HG03196 (cell line): ENCODE results near the gene LUZP2.

Experiments
- ATAC-seq: cut with Tn5 transposase; IDR thresholded peaks from one replicate; pipeline ENCODE4 v1.9.1; 2021; ENCODE audit not compliant: unreplicated experiment

The LUZP2 gene

DNA sequence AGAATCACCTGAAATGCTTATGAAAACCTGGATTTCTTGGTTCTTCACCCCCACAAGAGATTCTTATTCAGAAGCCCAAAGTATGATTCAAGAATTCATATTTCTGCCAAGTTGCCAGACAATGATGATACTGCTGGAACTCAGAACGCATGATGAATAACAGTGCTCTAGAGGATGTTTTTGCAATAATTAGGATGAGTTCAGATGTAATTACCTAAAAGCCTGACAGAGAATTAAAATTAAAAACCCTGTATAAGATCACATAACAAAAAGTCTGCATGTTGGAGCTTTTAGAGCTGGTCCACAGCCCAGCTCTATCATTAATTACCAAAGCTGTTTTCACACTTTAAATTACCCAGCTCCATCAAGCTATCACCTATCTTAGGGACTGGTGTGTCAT, 211.8 kb downstream of the LUZP2 start:
- no peak for ATAC-seq

DNA sequence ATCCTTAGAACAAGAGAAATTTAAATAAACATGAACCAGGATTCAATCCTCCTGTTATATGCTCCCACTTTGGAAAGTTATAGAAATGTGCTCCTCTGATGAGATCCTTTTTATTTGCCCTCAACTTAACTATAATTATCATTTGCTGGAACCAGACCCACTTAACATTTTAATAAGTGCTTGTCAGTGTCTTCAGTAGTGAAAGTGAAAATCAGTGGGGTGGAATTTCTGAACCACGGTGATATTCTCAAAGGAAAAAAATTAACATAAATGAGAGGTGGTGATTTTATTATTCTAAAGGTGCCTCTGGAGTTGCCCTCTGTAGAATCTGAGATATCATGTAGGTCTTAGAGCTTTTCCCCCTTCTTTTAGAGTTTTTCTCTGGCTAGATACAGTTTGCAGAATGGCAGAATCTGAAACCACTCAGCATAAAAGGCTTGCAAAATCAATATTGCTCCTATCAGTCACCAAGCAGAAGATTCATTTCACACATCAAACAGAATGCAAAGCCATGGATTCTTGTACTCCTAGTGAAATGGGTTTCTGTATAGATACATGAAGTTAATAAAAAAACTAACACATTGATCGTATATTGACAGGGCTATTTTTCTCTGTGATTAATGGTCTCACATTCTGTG, 213.2 kb downstream of the LUZP2 start:
- ATAC-seq: no peak

DNA sequence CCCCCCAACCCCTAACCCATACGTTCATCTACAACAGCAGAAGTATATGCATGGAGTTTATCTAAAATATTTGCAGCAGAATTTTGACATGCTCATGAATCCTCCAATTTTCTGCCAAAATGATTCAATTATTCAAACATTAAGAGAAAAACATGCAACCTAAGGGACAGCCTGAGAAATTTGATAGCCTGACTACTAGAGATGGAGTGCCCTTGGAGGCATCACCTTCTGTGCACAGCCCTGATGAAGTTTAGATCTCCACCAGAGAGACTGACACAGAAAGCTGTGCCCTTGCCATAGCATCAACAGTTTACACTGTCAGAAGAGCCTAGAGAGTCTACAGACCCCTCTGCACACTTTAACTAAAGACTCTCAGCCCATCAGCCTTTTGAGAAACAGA, 217.7 kb downstream of the LUZP2 start:
- ATAC-seq: no peak

DNA sequence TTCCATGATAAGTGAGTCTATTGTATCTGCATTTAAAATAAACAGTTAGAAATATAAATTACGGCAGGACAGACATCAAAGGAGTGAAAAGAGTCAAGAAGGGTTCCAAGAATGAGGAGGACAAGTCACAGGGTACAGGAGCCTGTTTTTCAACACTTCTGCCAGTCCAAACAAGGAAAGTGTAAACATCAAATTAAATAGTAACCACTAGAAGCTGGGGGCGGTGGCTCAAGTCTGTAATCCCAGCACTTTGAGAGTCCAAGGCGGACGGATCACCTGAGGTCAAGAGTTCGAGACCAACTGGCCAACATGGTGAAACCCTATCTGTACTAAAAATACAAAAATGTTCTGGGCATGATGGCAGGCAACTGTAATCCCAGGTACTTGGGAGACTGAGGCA, 219.6 kb downstream of the LUZP2 start:
- no peak for ATAC-seq

DNA sequence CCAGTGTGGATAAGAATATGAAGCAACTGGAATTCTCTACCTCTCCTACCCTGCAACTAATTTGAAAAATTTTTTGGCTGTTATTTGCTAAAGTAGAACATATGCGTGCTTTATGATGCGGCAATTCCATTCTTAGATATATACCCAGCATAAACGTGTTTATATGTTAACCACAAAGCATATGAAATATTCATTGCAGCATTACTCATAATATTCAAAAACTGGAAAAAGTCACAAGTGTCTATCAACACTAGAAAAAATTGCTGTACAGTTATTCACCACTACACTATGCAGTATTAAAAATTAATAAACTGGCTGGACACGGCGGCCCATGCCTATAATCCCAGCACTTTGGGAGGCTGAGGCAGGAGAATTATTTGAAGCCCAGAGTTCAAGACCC, 226.4 kb downstream of the LUZP2 start:
- ATAC-seq: no peak

DNA sequence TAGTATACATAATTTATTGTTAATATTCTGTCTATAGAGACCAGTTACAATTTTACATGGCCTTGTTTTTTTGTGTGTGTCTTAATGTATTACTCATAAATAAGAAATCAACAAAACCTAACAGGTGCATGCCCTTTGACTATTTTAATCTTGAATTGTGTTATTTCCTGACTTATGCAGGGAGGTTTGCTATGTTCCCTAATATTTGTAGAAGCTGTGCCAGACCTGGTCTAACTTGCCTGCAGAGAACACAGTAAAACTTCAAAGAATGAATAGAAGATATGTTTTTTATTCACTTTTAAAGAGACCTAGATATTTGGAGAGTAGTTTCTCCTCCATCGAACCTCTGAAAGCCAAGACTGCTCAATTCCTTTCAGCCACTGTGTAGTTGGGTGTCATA, 234.7 kb downstream of the LUZP2 start:
- ATAC-seq: no peak

- ATAC-seq: no peak
These were observed 237.9 kb downstream of the LUZP2 start for GRCh38 chr11:24734742-24735237.

DNA sequence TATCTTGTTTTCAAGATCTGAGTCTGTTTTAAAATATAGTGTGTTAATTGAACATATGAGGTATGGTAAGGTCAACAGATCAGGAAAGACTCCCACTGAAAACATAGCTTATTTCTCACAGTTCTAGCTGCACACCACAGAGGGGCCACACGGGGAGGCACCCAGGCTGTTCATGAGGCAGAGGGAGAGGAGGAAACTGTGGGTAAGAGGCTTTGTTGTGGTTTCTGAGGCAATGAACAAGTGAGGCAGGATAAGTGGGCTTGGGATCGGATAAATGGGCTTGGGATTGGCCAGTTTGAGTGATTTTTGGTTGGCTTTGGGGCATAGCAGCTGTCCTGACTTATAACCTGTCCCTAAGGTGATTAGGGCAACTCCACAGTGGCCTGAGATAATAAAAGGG, 242.1 kb downstream of the LUZP2 start:
- no peak for ATAC-seq

- no peak for ATAC-seq
These were observed 242.8 kb downstream of the LUZP2 start for GRCh38 chr11:24739637-24740036.

GRCh38 chr11:24747275-24748251, 250.7 kb downstream of the LUZP2 start:
- no peak for ATAC-seq

DNA sequence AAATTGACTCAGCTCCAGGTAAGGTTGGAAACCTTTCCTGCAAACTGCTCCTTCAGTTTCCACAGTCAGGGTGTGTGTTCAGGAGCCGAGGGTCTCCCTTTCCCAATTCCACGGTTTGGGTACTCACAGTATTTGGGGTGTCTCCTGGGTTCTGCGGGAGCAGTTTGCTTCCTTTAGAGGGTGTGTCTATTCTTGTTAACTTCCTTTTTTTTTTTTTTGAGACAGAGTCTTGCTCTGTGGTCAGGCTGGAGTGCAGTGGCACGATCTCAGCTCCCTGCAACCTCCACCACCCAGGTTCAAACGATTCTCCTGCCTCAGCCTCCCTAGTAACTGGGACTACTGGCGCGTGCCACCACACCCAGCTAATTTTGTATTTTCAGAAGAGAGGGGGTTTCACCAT, 251.4 kb downstream of the LUZP2 start:
- ATAC-seq: no peak

GRCh38 chr11:24754406-24754805, 257.6 kb downstream of the LUZP2 start:
- ATAC-seq: no peak

DNA sequence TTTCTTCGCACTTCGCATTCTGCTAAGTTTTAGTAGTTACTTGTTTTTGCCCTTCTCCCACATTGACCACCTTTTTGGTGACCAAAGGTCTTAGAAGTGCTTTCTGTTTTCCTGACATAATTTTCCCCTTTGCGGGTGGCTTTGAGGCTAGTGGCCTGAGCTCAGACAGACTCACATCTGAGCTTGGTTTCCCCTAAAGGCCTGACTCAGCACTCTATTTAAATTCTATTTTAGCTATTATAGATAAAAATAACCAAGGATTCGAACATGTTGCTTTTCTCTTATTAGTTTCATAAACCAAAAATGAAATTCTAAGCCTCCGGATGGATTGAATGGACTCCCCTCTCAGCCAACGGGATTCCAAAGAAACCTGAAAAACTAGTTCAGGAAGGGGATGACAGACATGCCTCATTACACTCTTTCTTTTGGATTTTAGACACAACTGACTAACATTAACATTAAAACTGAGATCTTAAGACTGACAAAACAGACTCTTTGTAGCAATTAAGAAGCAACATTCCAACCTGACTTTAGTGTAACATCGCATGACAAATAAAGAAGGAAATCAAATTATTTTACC, 258.5 kb downstream of the LUZP2 start:
- no peak for ATAC-seq

DNA sequence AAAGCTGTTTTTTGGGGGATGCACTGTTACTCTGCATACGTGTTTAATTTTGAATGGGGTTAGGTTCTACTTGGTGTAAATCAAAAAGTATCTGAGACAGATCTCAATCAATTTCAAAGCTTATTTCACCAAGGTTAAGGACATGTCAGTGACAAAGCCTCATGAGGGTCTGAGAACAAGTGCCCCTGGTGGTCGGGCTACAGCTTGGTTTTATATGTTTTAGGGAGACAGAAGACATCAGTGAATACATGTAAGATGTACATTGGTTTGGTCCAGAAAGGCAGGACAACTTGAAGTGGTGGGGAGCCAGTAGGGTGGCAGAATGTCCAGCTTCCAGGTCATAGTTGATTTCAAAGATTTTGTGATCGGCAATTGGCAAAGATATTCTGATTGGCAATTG, 262.9 kb downstream of the LUZP2 start:
- no peak for ATAC-seq

DNA sequence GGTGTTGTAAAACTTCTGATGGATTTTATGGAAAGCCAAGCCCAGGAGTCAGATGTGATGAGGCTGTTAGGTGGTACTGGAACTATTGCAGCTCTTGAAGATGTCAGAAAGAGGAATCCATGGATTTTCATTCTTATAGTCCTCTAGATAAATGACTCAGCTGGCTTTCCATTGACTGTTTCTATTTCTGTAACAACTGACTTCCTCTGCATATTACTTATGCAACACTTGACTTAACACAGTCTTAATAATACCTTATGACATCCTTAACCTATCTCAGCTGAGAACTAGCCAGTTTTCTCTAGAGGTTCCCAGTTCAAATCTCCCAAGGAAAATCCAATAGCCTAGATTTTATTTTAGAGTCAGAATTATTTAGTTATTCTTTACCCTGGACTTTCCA, 263.8 kb downstream of the LUZP2 start:
- ATAC-seq: no peak

DNA sequence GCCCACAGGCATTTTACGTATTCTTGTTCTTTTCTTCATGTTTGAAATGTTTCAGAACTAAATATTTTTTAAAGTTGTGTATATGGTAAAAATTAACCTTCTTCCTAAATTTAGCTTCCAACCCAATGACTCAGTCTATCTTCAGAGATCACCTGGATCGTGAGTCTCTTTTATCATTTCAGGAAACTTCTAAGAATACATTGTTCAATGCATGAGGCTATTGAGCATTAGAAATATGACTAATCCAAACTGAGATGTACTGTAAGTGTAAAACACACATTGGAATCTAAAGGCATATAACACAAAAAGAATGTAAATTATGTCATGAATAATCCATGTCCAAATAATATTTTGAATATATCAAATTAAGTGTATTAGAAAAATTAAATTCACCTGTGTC, 265.2 kb downstream of the LUZP2 start:
- no peak for ATAC-seq

DNA sequence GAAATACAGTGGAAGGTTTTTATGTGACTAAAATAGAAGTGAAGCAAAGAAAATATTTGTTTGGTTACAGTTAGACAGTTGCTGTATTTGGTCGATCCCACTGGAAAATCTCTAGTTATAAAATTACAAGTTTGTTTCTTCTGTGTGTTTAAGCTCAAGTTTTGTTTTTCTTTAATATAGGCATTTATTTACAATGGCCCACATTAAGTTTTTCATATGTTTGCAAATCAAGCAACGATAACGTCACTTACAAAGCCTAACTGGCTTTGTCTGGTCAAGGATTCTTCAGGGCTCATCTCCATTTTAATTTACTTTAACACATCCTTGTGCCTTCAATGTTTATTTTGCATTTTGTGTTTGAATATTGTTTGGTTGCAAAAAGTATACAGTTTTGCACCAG, 270.6 kb downstream of the LUZP2 start:
- no peak for ATAC-seq

DNA sequence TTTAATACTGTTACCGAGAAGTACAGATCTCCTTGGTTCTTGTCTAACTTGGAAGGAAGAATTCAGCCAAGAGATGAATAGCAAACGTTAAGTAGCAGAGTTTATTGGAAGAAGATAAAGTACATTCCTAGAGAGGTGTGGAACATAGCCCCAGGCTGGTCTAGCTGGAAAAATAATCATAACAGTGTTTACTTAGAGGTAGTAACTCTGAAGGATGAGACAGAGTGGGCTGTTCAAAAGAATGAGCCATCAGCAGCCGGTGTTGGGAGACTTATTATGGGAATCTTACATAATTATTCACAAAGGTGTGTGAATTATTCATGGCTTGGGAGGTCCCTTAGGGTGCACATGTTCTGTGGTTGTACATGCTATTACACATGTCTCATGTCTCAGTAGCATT, 276.5 kb downstream of the LUZP2 start:
- no peak for ATAC-seq

GRCh38 chr11:24779791-24780190, 282.9 kb downstream of the LUZP2 start:
- ATAC-seq: no peak

DNA sequence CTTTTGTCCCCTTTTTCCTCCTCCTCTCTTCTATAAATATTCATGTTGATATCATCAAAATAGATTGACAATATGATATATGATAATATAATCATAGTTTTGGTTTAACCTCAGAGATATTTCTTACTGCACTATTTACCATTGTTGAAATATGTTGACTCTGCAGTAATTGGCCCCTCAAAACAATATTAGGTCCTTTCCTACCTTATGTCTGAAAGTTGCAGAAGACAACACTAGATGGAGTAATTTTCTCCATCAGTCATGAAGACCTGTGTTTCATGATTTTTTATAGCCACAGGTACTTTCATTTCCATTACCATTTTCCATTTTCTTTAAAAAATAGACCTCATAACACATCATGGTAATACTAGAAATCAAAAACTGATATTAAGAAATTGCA, 284.4 kb downstream of the LUZP2 start:
- ATAC-seq: no peak

DNA sequence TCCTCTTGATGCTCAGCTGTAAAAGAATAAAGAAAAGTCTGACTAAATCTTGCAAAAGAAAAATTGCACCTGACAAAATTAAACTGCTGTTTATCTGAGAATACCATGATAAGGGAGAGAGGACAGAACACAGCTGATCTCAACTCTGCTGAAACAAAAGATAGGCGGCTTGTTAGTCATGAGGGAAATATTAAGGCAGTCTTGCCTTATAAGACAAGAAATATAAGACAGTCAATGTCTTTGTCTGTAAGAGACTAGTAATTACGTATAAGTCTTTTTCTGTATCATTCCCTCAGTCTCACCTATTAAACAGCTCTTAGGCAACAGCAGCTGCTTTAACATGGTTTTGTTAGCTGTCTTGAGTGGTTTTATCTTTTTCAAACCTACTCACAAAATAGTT, 296.6 kb downstream of the LUZP2 start:
- no peak for ATAC-seq

GRCh38 chr11:24794064-24794463, 297.2 kb downstream of the LUZP2 start:
- ATAC-seq: no peak
